ENCODE data around the gene CD44. TPM values are rescaled to one million over a fixed set of nuclear protein-coding genes. Genes with fewer than 3 reads are reported as not detected.

Gene CD44
- total and polyA plus RNA-seq, 10 of the 15 experiments (the other 5 are each of a cell fraction or from before 2014, with no cell fraction given), result 57.1 to 293 (median 120) TPM

GRCh38 chr11:35265755-35266454 is 126.9 kb downstream of the CD44 start:
- no peaks in the 10 kb centered on the region; the same call in 2 of the 3 replicates for H3K9me3 ChIP-seq (replicated peaks; ENCODE audit: control insufficient read depth, insufficient read depth, low read length)
- no peaks in the 10 kb centered on the region for H3K79me2 ChIP-seq (ENCODE audit: control insufficient read depth, insufficient read depth, low read length)
- DNase-seq (ENCODE audit: low read depth, low spot score), result no peak
- ChIA-PET CTCF (interaction anchor here (0.7 to 2.0 kb wide), 5 partner anchors 10 to 125 kb away, joined by 3 to 5 read pairs (median 3); no protein-coding TSS in a partner anchor), SMC1A (ENCODE audit: uncharacterized antibody, unreplicated experiment) (interaction anchor here (0.7 to 1.2 kb wide), 5 partner anchors 9 to 236 kb away, joined by 3 to 4 read pairs (median 3); no protein-coding TSS in a partner anchor), RAD21 (ENCODE audit: unreplicated experiment) (no interaction called here), POLR2A (interaction anchor here (0.7 kb wide), 1 partner anchor 71 kb away, joined by 3 read pairs; no protein-coding TSS in a partner anchor)
- ATAC-seq, result no peak
- no peak overlapping the region for H3K4me2 ChIP-seq (ENCODE audit: control insufficient read depth, insufficient read depth)
- 81% methylated on average over 3 of the region's 3 CpGs for WGBS (ENCODE audit: insufficient coverage, insufficient replicate concordance, low lambda C conversion rate, missing lambda C conversion rate)
- H2AFZ ChIP-seq (ENCODE audit: control insufficient read depth, low read depth, low read length), result no peak overlapping the region; the same call in 1 of the 2 replicates
- no peaks in the 10 kb centered on the region for H3K36me3 ChIP-seq (ENCODE audit: control insufficient read depth in 2 of 2, insufficient read depth in 2 of 2, low read length in 1 of 2)
- in situ Hi-C loops (cut with MboI) (no loop called here), intact Hi-C loops (cut with micrococcal nuclease; ENCODE audit: unreplicated experiment) (no loop called here)
- no peak overlapping the region for H3K27ac ChIP-seq (ENCODE audit: control insufficient read depth, insufficient read depth)
- BruUV-seq (replicated peaks), result no TSS peak
- no peak overlapping the region for H3K9ac ChIP-seq (ENCODE audit: control insufficient read depth, insufficient read depth, low read length)
- H3K27me3 ChIP-seq (replicated peaks in 1 of 2; ENCODE audit: control insufficient read depth in 2 of 2, insufficient read depth in 2 of 2, low read length in 1 of 2), result no peaks in the 10 kb centered on the region
- no peaks in the 10 kb centered on the region for H4K20me1 ChIP-seq (ENCODE audit: control insufficient read depth, insufficient read depth)
- H3K4me1 ChIP-seq (ENCODE audit: control insufficient read depth, insufficient read depth, low read length), result no peaks in the 10 kb centered on the region
- H3K4me3 ChIP-seq, result no peak overlapping the region
- FAIRE-seq, result no peak
- TF ChIP-seq MAX (IDR thresholded peaks at IDR 0.05; ENCODE audit: low read depth, low read length) (no peak), STAT1 (conservative IDR thresholded peaks at IDR 0.05) (no peak), ZBTB11 (CRISPR knock-in tag; IDR thresholded peaks at IDR 0.05) (no peak), SMAD1 (IDR thresholded peaks at IDR 0.05; ENCODE audit: low read depth, partially characterized antibody) (no peak), FOS (IDR thresholded peaks at IDR 0.05; ENCODE audit: borderline replicate concordance, extremely low read depth, insufficient read length) (no peak), MYC (IDR thresholded peaks at IDR 0.05; ENCODE audit: insufficient read depth, insufficient read length, insufficient replicate concordance, low read length, severe bottlenecking) (no peak), CEBPZ (IDR thresholded peaks at IDR 0.05; ENCODE audit: low read depth, low read length) (no peak), E2F4 (IDR thresholded peaks at IDR 0.05; ENCODE audit: low read depth, low read length) (no peak), PRDM15 (CRISPR knock-in tag; IDR thresholded peaks at IDR 0.05) (no peak)

All from GM12878 (cell line).